GM12878 (cell line): ENCODE data around the gene SLC35F3. TPM values are rescaled to one million over a fixed set of nuclear protein-coding genes. Genes with fewer than 3 reads are reported as not detected.

Experiments used
- ATAC-seq: fragments of 200-7000 bp; cut with Tn5 transposase; 3 replicates; pipeline ENCODE4 v1.9.1; 2020; ENCODE audit warnings: mild to moderate bottlenecking, moderate library complexity
- BruUV-seq: library from RNA; stranded (reverse); fragments of 400-500 nt; replicated peaks from 2 replicates; lab custom pipeline; 2021; lab: Mats Ljungman, UMichigan
- CTCF ChIA-PET: fragments of 300-600 bp; sonication (Branson Sonifier 250); formaldehyde crosslinking; extraction: SDS; loops from one replicate; lab custom pipeline; 2021; ENCODE audit warnings: inconsistent platforms; lab: Yijun Ruan, JAX
- POLR2A ChIA-PET: fragments of 350-600 bp; formaldehyde crosslinking; extraction: SDS; loops from one replicate; lab custom pipeline; 2021; ENCODE audit warnings: inconsistent platforms; lab: Charles Lee
- RAD21 ChIA-PET: fragments of 300-600 bp; sonication (Branson Sonifier 250); formaldehyde crosslinking; loops from one replicate; lab custom pipeline; 2023; ENCODE audit warnings: antibody characterized with exemption; ENCODE audit not compliant: unreplicated experiment; lab: Charles Lee
- SMC1A ChIA-PET: fragments of 300-600 bp; sonication (Branson Sonifier 250); formaldehyde crosslinking; loops from one replicate; lab custom pipeline; 2023; ENCODE audit not compliant: unreplicated experiment, uncharacterized antibody; lab: Charles Lee
- DNase-seq: peaks from one replicate; pipeline ENCODE4 v3.0.0-alpha.2; 2011; ENCODE audit warnings: low read depth, low spot score
- FAIRE-seq: peaks from 3 replicates; lab custom pipeline; 2011; peaks lifted over from hg19 to GRCh38; lab: Jason Lieb, UNC
- H2AFZ ChIP-seq: 2 replicates; pipeline ENCODE4 v1.6.0; 2011; ENCODE audit warnings: low read depth, low read length, control low read depth; ENCODE audit not compliant: control insufficient read depth
- H3K27ac ChIP-seq: 2 replicates; pipeline ENCODE4 v1.5.1; 2011; ENCODE audit warnings: control low read depth; ENCODE audit not compliant: control insufficient read depth, insufficient read depth
- H3K27me3 ChIP-seq, 2 experiments: replicated peaks in 1 of 2; 2 replicates each; pipeline versions ENCODE4 v1.6.0 to v1.6.1; 2011; ENCODE audit warnings: low read length in 1 of 2; ENCODE audit not compliant: control insufficient read depth in 2 of 2, insufficient read depth in 2 of 2
- H3K36me3 ChIP-seq, 2 experiments: 2 replicates each; pipeline ENCODE4 v1.5.1; 2011; ENCODE audit warnings: low read length in 1 of 2; ENCODE audit not compliant: control insufficient read depth in 2 of 2, insufficient read depth in 2 of 2
- H3K4me1 ChIP-seq: 2 replicates; pipeline ENCODE4 v1.6.1; 2011; ENCODE audit warnings: mild to moderate bottlenecking, low read length, moderate library complexity, mixed read lengths; ENCODE audit not compliant: control insufficient read depth, insufficient read depth
- H3K4me2 ChIP-seq: 2 replicates; pipeline ENCODE4 v1.6.0; 2011; ENCODE audit warnings: control low read depth; ENCODE audit not compliant: control insufficient read depth, insufficient read depth
- H3K4me3 ChIP-seq: fragments of 200-600 bp; sonication (generic); 2 replicates; pipeline ENCODE4 v1.5.1; 2016
- H3K79me2 ChIP-seq: 2 replicates; pipeline ENCODE4 v1.6.0; 2011; ENCODE audit warnings: low read length; ENCODE audit not compliant: control insufficient read depth, insufficient read depth
- H3K9ac ChIP-seq: 2 replicates; pipeline ENCODE4 v1.8.0; 2011; ENCODE audit warnings: low read length, control low read depth, mixed read lengths; ENCODE audit not compliant: control insufficient read depth, insufficient read depth
- H3K9me3 ChIP-seq: replicated peaks from 3 replicates; pipeline ENCODE4 v1.5.1; 2011; ENCODE audit warnings: mild to moderate bottlenecking, low read length; ENCODE audit not compliant: control insufficient read depth, insufficient read depth
- H4K20me1 ChIP-seq: 2 replicates; pipeline ENCODE4 v1.6.0; 2011; ENCODE audit not compliant: control insufficient read depth, insufficient read depth
- CREM ChIP-seq: IDR thresholded peaks from 2 replicates; pipeline ENCODE4 v1.6.1; 2014; ENCODE audit warnings: antibody characterized with exemption, low read depth
- CUX1 ChIP-seq: IDR thresholded peaks from 2 replicates; pipeline ENCODE4 v1.6.1; 2012; ENCODE audit warnings: improper control_type of control experiment, low read depth, low read length; ENCODE audit not compliant: insufficient replicate concordance
- EGR1 ChIP-seq, 2 experiments: IDR thresholded peaks; 1 replicate in 1 of 2; 2 replicates in 1 of 2; pipeline ENCODE4 v1.6.1; 2011 to 2012; ENCODE audit warnings: low read depth in 2 of 2, low read length in 2 of 2, borderline replicate concordance in 1 of 2, mild to moderate bottlenecking in 1 of 2, moderate library complexity in 1 of 2
- IRF5 ChIP-seq: fragments of 450-650 bp; IDR thresholded peaks from 2 replicates; pipeline ENCODE4 v1.6.1; 2017; ENCODE audit warnings: borderline replicate concordance
- KAT2A ChIP-seq: conservative IDR thresholded peaks from 2 replicates; pipeline ENCODE4 v1.6.1; 2011; ENCODE audit warnings: low read depth, low read length; ENCODE audit not compliant: control insufficient read depth
- NFYA ChIP-seq: IDR thresholded peaks from 2 replicates; pipeline ENCODE4 v1.6.1; 2011; ENCODE audit warnings: low read depth, mild to moderate bottlenecking, low read length, improper control_type of control experiment, borderline replicate concordance
- POLR2AphosphoS2 ChIP-seq: IDR thresholded peaks from 2 replicates; pipeline ENCODE4 v1.6.1; 2011; ENCODE audit warnings: low read depth, mild to moderate bottlenecking, low read length, improper control_type of control experiment, moderate library complexity
- POU2F2 ChIP-seq: IDR thresholded peaks from 3 replicates; pipeline ENCODE4 v1.6.1; 2011; ENCODE audit warnings: low read depth, mild to moderate bottlenecking, low read length, borderline replicate concordance
- RCOR1 ChIP-seq: conservative IDR thresholded peaks from 2 replicates; pipeline ENCODE4 v1.6.1; 2012; ENCODE audit warnings: low read depth, low read length, improper control_type of control experiment
- SMAD5 ChIP-seq: IDR thresholded peaks from 2 replicates; pipeline ENCODE4 v1.6.1; 2016; ENCODE audit warnings: antibody characterized with exemption, low read depth
- ZBED1 ChIP-seq: IDR thresholded peaks from 2 replicates; pipeline ENCODE4 v1.6.1; 2016; ENCODE audit warnings: borderline replicate concordance
- ZNF384 ChIP-seq: IDR thresholded peaks from 2 replicates; pipeline ENCODE4 v1.6.1; 2012; ENCODE audit warnings: low read depth, mild to moderate bottlenecking, low read length, improper control_type of control experiment, borderline replicate concordance
- WGBS: methylation state at CpG from one replicate; pipeline ENCODE4 v1.1.6; 2016; ENCODE audit warnings: low lambda C conversion rate; ENCODE audit not compliant: insufficient replicate concordance, insufficient coverage; ENCODE audit errors: missing lambda C conversion rate; 5-methylcytosine and 5-hydroxymethylcytosine counted together
- in situ Hi-C: fragments of 300-500 bp; cut with MboI; formaldehyde crosslinking; loops from 9 replicates; pipeline ENCODE4 v1.14.3; 2018; ENCODE audit warnings: mixed read lengths
- intact Hi-C: fragments of 100-400 bp; cut with micrococcal nuclease; formaldehyde crosslinking; loops from one replicate; pipeline ENCODE4 v1.14.2; 2022; ENCODE audit not compliant: unreplicated experiment
- polyA plus RNA-seq, 11 experiments: library from polyadenylated mRNA; depleted of rRNA in 4 of 11; unstranded in 6 of 11; stranded (reverse) in 5 of 11; fragments of >200 nt; fragmentation: Nextera tagmentation in 4 of 11; fragmentation: Illumina TruSeq in 1 of 11; extraction: Ambion mirVana in 4 of 11; extraction: Trizol in 1 of 11; gene quantifications; 1 replicate in 1 of 11; 2 replicates in 10 of 11; pipeline versions ENCODE4 v1.2.1 to v1.2.3, GENCODE V29; 2011 to 2016; ENCODE audit warnings: inconsistent platforms in 2 of 11, missing spikeins in 2 of 11, low read depth in 1 of 11
- total RNA-seq, 4 experiments: library from RNA; depleted of rRNA in 3 of 4; stranded (reverse); fragments of >200 nt in 3 of 4; fragmentation: Illumina TruSeq in 1 of 4; extraction: Trizol in 1 of 4; gene quantifications; 2 replicates each; pipeline versions ENCODE4 v1.2.1 to v1.2.3, GENCODE V29; 2013 to 2021
- TF ChIP-seq, protein P1 (sequence below): fragments of 450-650 bp; formaldehyde crosslinking; IDR thresholded peaks from 2 replicates; pipeline ENCODE4 v1.4.0; 2022; ENCODE audit warnings: mild to moderate bottlenecking, moderate library complexity

SLC35F3 gene
- total and polyA plus RNA-seq, 10 of the 15 experiments (the other 5 are each of a cell fraction or from before 2014, with no cell fraction given): 1.0 to 8.6 (median 5.7) TPM

DNA sequence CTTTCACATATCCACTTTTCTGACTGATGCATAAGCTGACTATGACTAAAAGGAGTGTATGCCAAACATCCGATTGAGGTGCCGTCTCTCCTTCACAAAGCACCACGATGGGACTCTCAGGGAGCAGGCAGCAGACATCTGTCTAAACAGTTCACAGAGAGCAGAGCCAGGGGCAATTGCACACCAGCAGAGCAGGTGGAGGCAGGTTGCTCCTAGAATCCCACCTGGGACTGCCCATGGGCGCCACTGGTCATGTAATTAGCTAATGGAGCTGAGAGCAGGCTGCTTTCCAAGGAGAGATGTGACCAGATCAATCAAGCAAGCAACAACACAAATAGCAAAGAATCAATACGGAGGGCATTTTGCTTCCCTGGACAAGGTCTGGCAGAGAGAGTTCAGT is 438.3 kb downstream of the SLC35F3 start:
- Histone ChIP-seq H3K27ac (no peak overlapping the region), H3K27me3 (no peaks in the 10 kb centered on the region), H2AFZ (no peak overlapping the region), H3K4me2 (no peak overlapping the region), H3K4me1 (no peaks in the 10 kb centered on the region), H3K4me3 (no peak overlapping the region), H4K20me1 (no peaks in the 10 kb centered on the region), H3K9me3 (no peaks in the 10 kb centered on the region; the same call in 2 of the 3 replicates), H3K79me2 (no peaks in the 10 kb centered on the region), H3K36me3 (no peaks in the 10 kb centered on the region), H3K9ac (no peak overlapping the region)
- CTCF ChIA-PET: interaction anchor here (1.9 kb wide), 1 partner anchor 20 kb away, joined by 4 read pairs; no protein-coding TSS in a partner anchor
- ATAC-seq: no peak
- no peak for TF ChIP-seq CUX1
- TF ChIP-seq POLR2AphosphoS2: no peak
- TF ChIP-seq, protein P1, sequence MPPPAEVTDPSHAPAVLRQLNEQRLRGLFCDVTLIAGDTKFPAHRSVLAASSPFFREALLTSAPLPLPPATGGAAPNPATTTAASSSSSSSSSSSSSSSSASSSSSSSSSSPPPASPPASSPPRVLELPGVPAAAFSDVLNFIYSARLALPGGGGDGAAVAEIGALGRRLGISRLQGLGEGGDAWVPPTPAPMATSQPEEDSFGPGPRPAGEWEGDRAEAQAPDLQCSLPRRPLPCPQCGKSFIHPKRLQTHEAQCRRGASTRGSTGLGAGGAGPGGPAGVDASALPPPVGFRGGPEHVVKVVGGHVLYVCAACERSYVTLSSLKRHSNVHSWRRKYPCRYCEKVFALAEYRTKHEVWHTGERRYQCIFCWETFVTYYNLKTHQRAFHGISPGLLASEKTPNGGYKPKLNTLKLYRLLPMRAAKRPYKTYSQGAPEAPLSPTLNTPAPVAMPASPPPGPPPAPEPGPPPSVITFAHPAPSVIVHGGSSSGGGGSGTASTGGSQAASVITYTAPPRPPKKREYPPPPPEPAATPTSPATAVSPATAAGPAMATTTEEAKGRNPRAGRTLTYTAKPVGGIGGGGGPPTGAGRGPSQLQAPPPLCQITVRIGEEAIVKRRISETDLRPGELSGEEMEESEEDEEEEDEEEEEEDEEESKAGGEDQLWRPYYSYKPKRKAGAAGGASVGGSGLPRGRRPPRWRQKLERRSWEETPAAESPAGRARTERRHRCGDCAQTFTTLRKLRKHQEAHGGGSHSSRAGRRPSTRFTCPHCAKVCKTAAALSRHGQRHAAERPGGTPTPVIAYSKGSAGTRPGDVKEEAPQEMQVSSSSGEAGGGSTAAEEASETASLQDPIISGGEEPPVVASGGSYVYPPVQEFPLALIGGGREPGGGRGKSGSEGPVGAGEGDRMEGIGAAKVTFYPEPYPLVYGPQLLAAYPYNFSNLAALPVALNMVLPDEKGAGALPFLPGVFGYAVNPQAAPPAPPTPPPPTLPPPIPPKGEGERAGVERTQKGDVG (CRISPR knock-in tag): no peak
- TF ChIP-seq CREM: no peak
- no peak for TF ChIP-seq EGR1 (IDR thresholded peaks at IDR 0.05; ENCODE audit: borderline replicate concordance in 1 of 2, low read depth in 2 of 2, low read length in 2 of 2)
- no peak for TF ChIP-seq ZBED1
- no peak for TF ChIP-seq POU2F2
- TF ChIP-seq RCOR1: no peak
- no peak for TF ChIP-seq KAT2A
- no peak for TF ChIP-seq ZNF384
- TF ChIP-seq SMAD5: no peak
- no peak for TF ChIP-seq IRF5
- TF ChIP-seq NFYA: no peak
- POLR2A ChIA-PET: interaction anchor here (1.0 kb wide), 1 partner anchor 13 kb away, joined by 3 read pairs; no protein-coding TSS in a partner anchor
- no peak for DNase-seq
- in situ Hi-C loops: no loop called here
- SMC1A ChIA-PET: interaction anchor here (1.5 kb wide), 1 partner anchor 33 kb away, joined by 5 read pairs; no protein-coding TSS in a partner anchor
- FAIRE-seq: no peak
- no TSS peak for BruUV-seq
- RAD21 ChIA-PET: no interaction called here
- intact Hi-C loops: no loop called here
- WGBS: 38% methylated on average over 5 of the region's 5 CpGs
